Neural progenitor cell (in vitro differentiated cells): ENCODE results near the gene RAMP1.

Experiments
- EZH2 ChIP-seq: fragments of 200-600 bp; sonication (generic); IDR thresholded peaks from 2 replicates; pipeline ENCODE4 v1.6.1; 2017; ENCODE audit warnings: antibody characterized with exemption, mild to moderate bottlenecking, moderate library complexity
- TF ChIP-seq, protein P1 (sequence below): fragments of 200-600 bp; sonication (generic); IDR thresholded peaks from 2 replicates; pipeline ENCODE4 v1.5.1; 2017; ENCODE audit warnings: antibody characterized with exemption, mild to moderate bottlenecking

- TF ChIP-seq, protein P1, sequence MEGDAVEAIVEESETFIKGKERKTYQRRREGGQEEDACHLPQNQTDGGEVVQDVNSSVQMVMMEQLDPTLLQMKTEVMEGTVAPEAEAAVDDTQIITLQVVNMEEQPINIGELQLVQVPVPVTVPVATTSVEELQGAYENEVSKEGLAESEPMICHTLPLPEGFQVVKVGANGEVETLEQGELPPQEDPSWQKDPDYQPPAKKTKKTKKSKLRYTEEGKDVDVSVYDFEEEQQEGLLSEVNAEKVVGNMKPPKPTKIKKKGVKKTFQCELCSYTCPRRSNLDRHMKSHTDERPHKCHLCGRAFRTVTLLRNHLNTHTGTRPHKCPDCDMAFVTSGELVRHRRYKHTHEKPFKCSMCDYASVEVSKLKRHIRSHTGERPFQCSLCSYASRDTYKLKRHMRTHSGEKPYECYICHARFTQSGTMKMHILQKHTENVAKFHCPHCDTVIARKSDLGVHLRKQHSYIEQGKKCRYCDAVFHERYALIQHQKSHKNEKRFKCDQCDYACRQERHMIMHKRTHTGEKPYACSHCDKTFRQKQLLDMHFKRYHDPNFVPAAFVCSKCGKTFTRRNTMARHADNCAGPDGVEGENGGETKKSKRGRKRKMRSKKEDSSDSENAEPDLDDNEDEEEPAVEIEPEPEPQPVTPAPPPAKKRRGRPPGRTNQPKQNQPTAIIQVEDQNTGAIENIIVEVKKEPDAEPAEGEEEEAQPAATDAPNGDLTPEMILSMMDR = no peak
- no peak for TF ChIP-seq EZH2
Measured at GRCh38 chr2:237818066-237818473, 41.4 kb upstream of the RAMP1 start.
